ENCODE data around the gene MAMSTR.

The MAMSTR gene

DNA sequence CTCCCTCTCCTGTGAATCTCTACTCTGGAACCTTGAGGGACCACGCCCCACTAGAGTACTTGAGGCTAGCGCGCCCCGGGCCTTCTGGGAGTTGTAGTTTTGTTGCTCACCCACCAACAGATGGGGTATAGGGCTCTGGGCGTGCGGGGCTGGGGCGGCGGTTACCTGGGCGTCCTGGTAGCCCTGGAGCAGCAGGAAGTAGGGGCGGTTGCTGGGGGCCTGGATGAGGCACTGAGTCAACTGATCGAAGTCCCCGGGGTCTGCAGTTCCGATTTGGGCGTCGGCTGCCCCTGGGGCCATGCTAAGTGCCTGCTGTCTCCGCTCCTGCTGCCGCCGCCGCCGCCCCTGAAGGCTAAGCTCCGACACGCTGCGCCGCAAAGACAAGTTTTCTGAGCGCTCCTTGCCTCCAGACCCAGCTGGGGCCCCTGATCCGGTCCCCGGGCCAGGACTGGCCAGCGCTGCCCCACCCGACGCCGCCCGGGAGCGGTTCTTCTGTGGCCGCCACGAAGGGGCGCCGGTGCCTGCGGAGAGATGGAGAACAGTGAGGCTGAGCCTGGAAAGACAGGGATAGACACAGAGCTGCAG lies 15.6 kb upstream of the MAMSTR start:
- no peak overlapping the region for H3K4me2 ChIP-seq (ENCODE audit: low read length)
- no peak overlapping the region for H3K27ac ChIP-seq (ENCODE audit: low read depth, low read length, poor library complexity, severe bottlenecking)
- H3K9me2 ChIP-seq (ENCODE audit: low read depth, low read length), result no peaks in the 10 kb centered on the region
- H2AFZ ChIP-seq (ENCODE audit: low read length), result no peak overlapping the region
- H3K9me3 ChIP-seq (ENCODE audit: low read length), result no peaks in the 10 kb centered on the region
- peaks cover 3% of the 10 kb centered on the region for H3K4me1 ChIP-seq (ENCODE audit: insufficient read depth, low read length, severe bottlenecking)
- no peaks in the 10 kb centered on the region for H3F3A ChIP-seq (ENCODE audit: insufficient read depth, low read length)
- H4K20me1 ChIP-seq (ENCODE audit: insufficient read depth, low read length), result no peaks in the 10 kb centered on the region
- no peaks in the 10 kb centered on the region for H3K79me2 ChIP-seq (ENCODE audit: insufficient read depth, low read length)
- no peaks in the 10 kb centered on the region for H3K36me3 ChIP-seq (ENCODE audit: insufficient read depth, low read length)
- no peak overlapping the region for H3K4me3 ChIP-seq (ENCODE audit: low read depth, low read length, poor library complexity, severe bottlenecking)
- H3K27me3 ChIP-seq (ENCODE audit: insufficient read depth, low read length), result no peaks in the 10 kb centered on the region
- H3K9ac ChIP-seq (ENCODE audit: low read length), result no peak overlapping the region
- TF ChIP-seq, protein P1, sequence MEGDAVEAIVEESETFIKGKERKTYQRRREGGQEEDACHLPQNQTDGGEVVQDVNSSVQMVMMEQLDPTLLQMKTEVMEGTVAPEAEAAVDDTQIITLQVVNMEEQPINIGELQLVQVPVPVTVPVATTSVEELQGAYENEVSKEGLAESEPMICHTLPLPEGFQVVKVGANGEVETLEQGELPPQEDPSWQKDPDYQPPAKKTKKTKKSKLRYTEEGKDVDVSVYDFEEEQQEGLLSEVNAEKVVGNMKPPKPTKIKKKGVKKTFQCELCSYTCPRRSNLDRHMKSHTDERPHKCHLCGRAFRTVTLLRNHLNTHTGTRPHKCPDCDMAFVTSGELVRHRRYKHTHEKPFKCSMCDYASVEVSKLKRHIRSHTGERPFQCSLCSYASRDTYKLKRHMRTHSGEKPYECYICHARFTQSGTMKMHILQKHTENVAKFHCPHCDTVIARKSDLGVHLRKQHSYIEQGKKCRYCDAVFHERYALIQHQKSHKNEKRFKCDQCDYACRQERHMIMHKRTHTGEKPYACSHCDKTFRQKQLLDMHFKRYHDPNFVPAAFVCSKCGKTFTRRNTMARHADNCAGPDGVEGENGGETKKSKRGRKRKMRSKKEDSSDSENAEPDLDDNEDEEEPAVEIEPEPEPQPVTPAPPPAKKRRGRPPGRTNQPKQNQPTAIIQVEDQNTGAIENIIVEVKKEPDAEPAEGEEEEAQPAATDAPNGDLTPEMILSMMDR (IDR thresholded peaks at IDR 0.05; ENCODE audit: low read length), result no peak
- no peak for TF ChIP-seq EZH2 (IDR thresholded peaks at IDR 0.05; ENCODE audit: borderline replicate concordance, low read length)

DNA sequence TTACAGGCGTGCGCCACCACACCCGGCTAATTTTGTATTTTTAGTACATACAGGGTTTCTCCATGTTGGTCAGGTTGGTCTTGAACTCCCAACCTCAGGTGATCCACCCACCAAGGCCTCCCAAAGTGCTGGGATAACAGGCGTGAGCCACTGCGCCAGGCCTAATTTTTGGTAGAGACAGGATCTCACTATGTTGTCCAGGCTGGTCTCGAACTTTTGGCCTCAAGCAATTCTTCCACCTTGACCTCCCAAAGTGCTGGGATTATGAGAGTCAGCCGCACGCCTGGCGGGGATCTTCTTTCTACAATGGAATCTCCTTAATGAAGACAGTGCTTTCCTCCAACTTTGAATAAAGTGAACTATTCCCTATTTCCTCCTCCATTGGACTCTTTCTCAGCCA lies 15.1 kb upstream of the MAMSTR start:
- H3K9me3 ChIP-seq (ENCODE audit: low read length), result no peaks in the 10 kb centered on the region
- H2AFZ ChIP-seq (ENCODE audit: low read length), result no peak overlapping the region
- TF ChIP-seq, protein P1 (IDR thresholded peaks at IDR 0.05; ENCODE audit: low read length), result no peak
- TF ChIP-seq EZH2 (IDR thresholded peaks at IDR 0.05; ENCODE audit: borderline replicate concordance, low read length), result no peak
- H3K36me3 ChIP-seq (ENCODE audit: insufficient read depth, low read length), result no peaks in the 10 kb centered on the region
- no peaks in the 10 kb centered on the region for H4K20me1 ChIP-seq (ENCODE audit: insufficient read depth, low read length)
- H3K27me3 ChIP-seq (ENCODE audit: insufficient read depth, low read length), result no peaks in the 10 kb centered on the region
- no peaks in the 10 kb centered on the region for H3K79me2 ChIP-seq (ENCODE audit: insufficient read depth, low read length)
- no peak overlapping the region for H3K27ac ChIP-seq (ENCODE audit: low read depth, low read length, poor library complexity, severe bottlenecking)
- H3K9ac ChIP-seq (ENCODE audit: low read length), result no peak overlapping the region
- H3K9me2 ChIP-seq (ENCODE audit: low read depth, low read length), result no peaks in the 10 kb centered on the region
- no peak overlapping the region for H3K4me3 ChIP-seq (ENCODE audit: low read depth, low read length, poor library complexity, severe bottlenecking)
- no peak overlapping the region for H3K4me2 ChIP-seq (ENCODE audit: low read length)
- no peaks in the 10 kb centered on the region for H3F3A ChIP-seq (ENCODE audit: insufficient read depth, low read length)
- peaks cover 3% of the 10 kb centered on the region for H3K4me1 ChIP-seq (ENCODE audit: insufficient read depth, low read length, severe bottlenecking)

DNA sequence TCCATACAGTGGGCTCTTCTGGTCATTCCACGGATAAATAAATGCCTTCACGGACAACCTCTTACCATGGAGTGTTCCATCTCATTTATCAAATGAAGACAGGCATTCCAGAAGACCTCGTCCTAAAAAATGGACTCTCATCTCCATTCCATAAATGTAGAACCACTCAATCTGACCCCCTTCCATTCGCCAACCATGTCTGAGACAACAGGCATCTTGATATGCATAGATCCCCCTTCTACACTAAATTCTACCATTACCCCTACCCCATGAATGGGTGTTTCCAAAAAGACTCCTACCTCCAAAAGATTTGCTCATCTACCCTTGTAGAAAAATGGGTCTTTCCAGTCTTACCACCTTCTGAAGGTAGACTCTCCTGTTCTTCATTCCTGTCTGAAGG lies 11.9 kb upstream of the MAMSTR start:
- H3K4me2 ChIP-seq (ENCODE audit: low read length), result no peak overlapping the region
- H3K27ac ChIP-seq (ENCODE audit: low read depth, low read length, poor library complexity, severe bottlenecking), result no peak overlapping the region
- no peak for TF ChIP-seq EZH2 (IDR thresholded peaks at IDR 0.05; ENCODE audit: borderline replicate concordance, low read length)
- TF ChIP-seq, protein P1 (IDR thresholded peaks at IDR 0.05; ENCODE audit: low read length), result no peak
- H4K20me1 ChIP-seq (ENCODE audit: insufficient read depth, low read length), result no peaks in the 10 kb centered on the region
- no peak overlapping the region for H3K9ac ChIP-seq (ENCODE audit: low read length)
- H3K9me2 ChIP-seq (ENCODE audit: low read depth, low read length), result no peaks in the 10 kb centered on the region
- H3K4me3 ChIP-seq (ENCODE audit: low read depth, low read length, poor library complexity, severe bottlenecking), result no peak overlapping the region
- H3F3A ChIP-seq (ENCODE audit: insufficient read depth, low read length), result no peaks in the 10 kb centered on the region
- H3K36me3 ChIP-seq (ENCODE audit: insufficient read depth, low read length), result peaks cover 8% of the 10 kb centered on the region; the same call in 1 of the 2 replicates
- H3K4me1 ChIP-seq (ENCODE audit: insufficient read depth, low read length, severe bottlenecking), result peaks cover 6% of the 10 kb centered on the region
- no peaks in the 10 kb centered on the region for H3K27me3 ChIP-seq (ENCODE audit: insufficient read depth, low read length)
- no peaks in the 10 kb centered on the region for H3K79me2 ChIP-seq (ENCODE audit: insufficient read depth, low read length)
- peaks cover 5% of the 10 kb centered on the region for H3K9me3 ChIP-seq (ENCODE audit: low read length)
- H2AFZ ChIP-seq (ENCODE audit: low read length), result no peak overlapping the region
